ENCODE data around the gene CLCN6. TPM values are rescaled to one million over a fixed set of nuclear protein-coding genes. Genes with fewer than 3 reads are reported as not detected.

CLCN6 gene
- total and polyA plus RNA-seq, 2 of the 8 experiments (the other 6 are each of a cell fraction or from before 2014, with no cell fraction given), result 15.7 to 26.0 TPM

GRCh38 chr1:11799099-11799498 is 6.9 kb upstream of the CLCN6 start:
- Histone ChIP-seq H4K20me1 (replicated peaks in 1 of 2; ENCODE audit: control insufficient read depth in 1 of 2, insufficient read depth in 2 of 2, low read length in 2 of 2) (peaks cover 6 to 8% of the 10 kb centered on the region in 2 experiments), H4K91ac (replicated peaks; ENCODE audit: insufficient read length, low read length) (no peak overlapping the region), H4K8ac (ENCODE audit: extremely low read depth, insufficient read depth, low read length) (no peak overlapping the region), H2BK12ac (ENCODE audit: low read depth, low read length) (no peak overlapping the region), H2BK20ac (ENCODE audit: low read length) (no peak overlapping the region), H3K23ac (ENCODE audit: insufficient read length) (no peak overlapping the region), H3K36me3 (ENCODE audit: control insufficient read depth in 2 of 4, insufficient read depth in 4 of 4, low read length in 3 of 4) (peaks cover 8 to 19% (median 18%) of the 10 kb centered on the region in 4 experiments), H3K27ac (ENCODE audit: low read depth, low read length) (no peak overlapping the region), H3K79me1 (ENCODE audit: low read depth, low read length) (no peaks in the 10 kb centered on the region; the same call in 1 of the 2 replicates), H3K4me3 (ENCODE audit: extremely low read depth in 1 of 4, insufficient read depth in 2 of 4, low read depth in 3 of 4, low read length in 4 of 4) (no peak overlapping the region), H3K4me1 (replicated peaks in 1 of 4; ENCODE audit: control insufficient read depth in 3 of 4, insufficient read depth in 4 of 4, low read length in 3 of 4) (peaks cover 7 to 12% (median 11%) of the 10 kb centered on the region in 4 experiments), H3K27me3 (replicated peaks in 1 of 4; ENCODE audit: control insufficient read depth in 3 of 4, extremely low read depth in 1 of 4, insufficient read depth in 3 of 4, low read length in 3 of 4) (no peaks in the 10 kb centered on the region), H3K4me2 (ENCODE audit: insufficient read depth in 1 of 2, low read depth in 2 of 2, low read length in 2 of 2) (no peak overlapping the region), H3K9me3 (ENCODE audit: insufficient read depth in 2 of 2, low read depth in 1 of 2, low read length in 1 of 2) (no peaks in the 10 kb centered on the region), H3K14ac (ENCODE audit: insufficient read length) (no peak overlapping the region), H2BK5ac (ENCODE audit: low read depth, low read length) (no peak overlapping the region), H3K56ac (replicated peaks; ENCODE audit: insufficient read length, low read depth, low read length) (no peak overlapping the region), H3K23me2 (ENCODE audit: low read depth, low read length) (peaks cover 6% of the 10 kb centered on the region), H3K9ac (replicated peaks in 1 of 4; ENCODE audit: extremely low read depth in 1 of 4, low read depth in 3 of 4, low read length in 3 of 4) (no peak overlapping the region), H2BK15ac (ENCODE audit: low read length) (no peak overlapping the region), H2AFZ (ENCODE audit: low read length) (no peak overlapping the region), H2BK120ac (replicated peaks; ENCODE audit: low read depth, low read length) (no peak overlapping the region), H4K5ac (ENCODE audit: insufficient read length, low read depth, low read length) (no peak overlapping the region), H3K79me2 (ENCODE audit: control insufficient read depth in 1 of 2, insufficient read depth in 2 of 2, low read length in 2 of 2) (peaks cover 0 to 8% of the 10 kb centered on the region in 2 experiments; a peak in 1 of 4 replicates), H3K4ac (replicated peaks; ENCODE audit: insufficient read length, low read depth, low read length) (no peak overlapping the region), H2AK5ac (ENCODE audit: low read depth, low read length) (no peak overlapping the region), H3K18ac (ENCODE audit: extremely low read depth, low read length) (no peak overlapping the region)
- CTCF ChIA-PET (ENCODE audit: partially characterized antibody), result no interaction called here
- FAIRE-seq, result no peak
- TF ChIP-seq RNF2 (IDR thresholded peaks at IDR 0.05; ENCODE audit: borderline replicate concordance, low read depth, low read length, missing control alignments, poor library complexity, severe bottlenecking) (no peak), CTBP2 (IDR thresholded peaks at IDR 0.05; ENCODE audit: borderline replicate concordance, insufficient read depth, insufficient read length, low read length) (no peak), SAP30 (IDR thresholded peaks at IDR 0.05; ENCODE audit: insufficient read depth, insufficient replicate concordance, low read length) (no peak), ATF3 (IDR thresholded peaks at IDR 0.05; ENCODE audit: insufficient read depth, low read depth, low read length) (no peak), SP2 (IDR thresholded peaks at IDR 0.05; ENCODE audit: low read length) (no peak), TAF1 (IDR thresholded peaks at IDR 0.05; ENCODE audit: low read depth, low read length) (no peak)
- POLR2A ChIA-PET (ENCODE audit: partially characterized antibody), result interaction anchor here (1.8 kb wide), 2 partner anchors 12 to 14 kb away, joined by 3 to 8 read pairs; no protein-coding TSS in a partner anchor
- WGBS, 2 experiments (ENCODE audit: extremely low coverage in 1 of 2, insufficient coverage in 1 of 2, insufficient read length in 1 of 2, insufficient replicate concordance in 2 of 2, low coverage in 1 of 2, low lambda C conversion rate in 2 of 2, missing lambda C conversion rate in 1 of 2), result 97% methylated on average over 5 of the region's 5 CpGs; no CpG with 5 or more reads in 1 of the 2 experiments
- no peak for DNase-seq (ENCODE audit: low read depth in 1 of 2, low spot score in 2 of 2)
